ENCODE measurements around the gene AGBL4. TPM values are rescaled to one million over a fixed set of nuclear protein-coding genes. Genes with fewer than 3 reads are reported as not detected.

The AGBL4 gene
- polyA plus RNA-seq, 3 donors: 0.05 TPM; not detected in 2

DNA sequence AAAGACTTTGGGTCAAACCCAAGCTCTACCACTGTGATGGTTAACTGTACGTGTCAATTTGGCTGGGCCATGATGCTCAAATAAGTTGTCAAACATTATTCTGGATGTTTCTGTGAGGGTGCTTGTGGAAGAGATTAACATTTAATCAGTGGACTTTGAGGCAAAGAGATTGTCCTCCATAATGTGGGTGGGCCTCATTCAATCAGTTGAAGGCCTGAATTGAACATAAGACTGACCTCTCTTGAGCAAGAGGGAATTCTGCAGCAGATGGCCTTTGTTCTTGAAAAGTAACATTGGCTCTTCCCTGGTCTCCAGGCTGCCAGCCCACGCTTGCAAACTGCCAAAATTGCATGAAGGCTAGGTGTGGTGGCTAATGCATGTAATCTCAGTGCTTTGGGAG, 1457.3 kb downstream of the AGBL4 start:
- no peaks in the 10 kb centered on the region for H4K20me1 ChIP-seq (ENCODE audit: insufficient read depth, low read length)
- H3K36me3 Mint-ChIP-seq: no peaks in the 10 kb centered on the region
- H3K9ac ChIP-seq (ENCODE audit: insufficient read depth, low read length, poor library complexity, severe bottlenecking): no peak overlapping the region
- no peaks in the 10 kb centered on the region for H3K27me3 Mint-ChIP-seq (ENCODE audit: low read depth in 3 of 3)
- no peaks in the 10 kb centered on the region for H3K36me3 ChIP-seq (replicated peaks in 1 of 2; ENCODE audit: control insufficient read depth in 1 of 2, insufficient read depth in 2 of 2, low read length in 2 of 2)
- H3K9me3 ChIP-seq (replicated peaks in 1 of 2; ENCODE audit: control insufficient read depth in 1 of 2, insufficient read depth in 1 of 2, low read length in 2 of 2): no peaks in the 10 kb centered on the region
- no peak overlapping the region for H3K27ac ChIP-seq (ENCODE audit: low read depth in 1 of 2, low read length in 2 of 2)
- H3K27ac Mint-ChIP-seq: no peak overlapping the region
- no peak overlapping the region for H3K4me3 Mint-ChIP-seq
- WGBS (ENCODE audit: insufficient coverage): no CpG with 5 or more reads among the region's 2 CpGs
- no peaks in the 10 kb centered on the region for H3K4me1 ChIP-seq (ENCODE audit: control insufficient read depth in 1 of 2, insufficient read depth in 2 of 2, low read length in 2 of 2)
- H3K27me3 ChIP-seq (ENCODE audit: control insufficient read depth in 2 of 2, insufficient read depth in 2 of 2, low read length in 2 of 2): no peaks in the 10 kb centered on the region
- TF ChIP-seq, protein P1, sequence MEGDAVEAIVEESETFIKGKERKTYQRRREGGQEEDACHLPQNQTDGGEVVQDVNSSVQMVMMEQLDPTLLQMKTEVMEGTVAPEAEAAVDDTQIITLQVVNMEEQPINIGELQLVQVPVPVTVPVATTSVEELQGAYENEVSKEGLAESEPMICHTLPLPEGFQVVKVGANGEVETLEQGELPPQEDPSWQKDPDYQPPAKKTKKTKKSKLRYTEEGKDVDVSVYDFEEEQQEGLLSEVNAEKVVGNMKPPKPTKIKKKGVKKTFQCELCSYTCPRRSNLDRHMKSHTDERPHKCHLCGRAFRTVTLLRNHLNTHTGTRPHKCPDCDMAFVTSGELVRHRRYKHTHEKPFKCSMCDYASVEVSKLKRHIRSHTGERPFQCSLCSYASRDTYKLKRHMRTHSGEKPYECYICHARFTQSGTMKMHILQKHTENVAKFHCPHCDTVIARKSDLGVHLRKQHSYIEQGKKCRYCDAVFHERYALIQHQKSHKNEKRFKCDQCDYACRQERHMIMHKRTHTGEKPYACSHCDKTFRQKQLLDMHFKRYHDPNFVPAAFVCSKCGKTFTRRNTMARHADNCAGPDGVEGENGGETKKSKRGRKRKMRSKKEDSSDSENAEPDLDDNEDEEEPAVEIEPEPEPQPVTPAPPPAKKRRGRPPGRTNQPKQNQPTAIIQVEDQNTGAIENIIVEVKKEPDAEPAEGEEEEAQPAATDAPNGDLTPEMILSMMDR (IDR thresholded peaks at IDR 0.05): no peak
- H3K4me2 ChIP-seq (replicated peaks; ENCODE audit: extremely low read depth, low read length, poor library complexity, severe bottlenecking): no peak overlapping the region
- no peak overlapping the region for H3K4me3 ChIP-seq (replicated peaks in 1 of 3; ENCODE audit: low read depth in 2 of 3, low read length in 3 of 3)
- intact Hi-C loops (cut with micrococcal nuclease): no loop called here
- no peaks in the 10 kb centered on the region for H3K79me2 ChIP-seq (ENCODE audit: insufficient read depth, low read length)
- peaks cover 13% of the 10 kb centered on the region for H3K4me1 Mint-ChIP-seq
- H3K9me3 Mint-ChIP-seq: peaks cover 0 to 4% (median 0%) of the 10 kb centered on the region in 7 donors
- no peak overlapping the region for H2AFZ ChIP-seq (ENCODE audit: insufficient read depth, low read depth, low read length, poor library complexity, severe bottlenecking)
- no peak for DNase-seq

DNA sequence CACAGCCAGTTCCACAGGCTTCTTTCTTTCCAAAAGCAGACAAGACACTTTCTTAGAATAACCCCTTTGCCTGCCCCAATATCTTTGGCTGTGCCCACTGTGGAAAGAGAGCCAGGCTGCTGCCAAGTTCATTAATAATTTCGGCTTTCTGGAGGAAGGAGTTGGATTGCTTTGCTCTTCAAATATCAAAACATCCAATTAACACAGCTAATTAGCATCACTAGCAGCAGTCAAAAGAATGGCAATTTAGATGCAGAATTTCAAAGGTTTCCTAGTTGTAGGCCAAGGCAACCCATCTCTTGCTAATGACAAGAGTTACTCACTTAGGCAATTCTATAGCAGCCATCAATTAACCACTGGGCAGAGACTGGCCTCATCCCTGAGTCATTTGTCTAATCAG, 1460.7 kb downstream of the AGBL4 start:
- Mint-ChIP-seq H3K4me3 (no peak overlapping the region), H3K9me3 (peaks cover 0 to 4% (median 0%) of the 10 kb centered on the region in 7 donors), H3K27ac (no peak overlapping the region), H3K36me3 (no peaks in the 10 kb centered on the region), H3K4me1 (peaks cover 13% of the 10 kb centered on the region), H3K27me3 (ENCODE audit: low read depth in 3 of 3) (peaks cover 0 to 4% (median 1%) of the 10 kb centered on the region in 3 donors)
- TF ChIP-seq, protein P1 (IDR thresholded peaks at IDR 0.05): no peak
- no peaks in the 10 kb centered on the region for H3K79me2 ChIP-seq (ENCODE audit: insufficient read depth, low read length)
- no peaks in the 10 kb centered on the region for H3K9me3 ChIP-seq (replicated peaks in 1 of 2; ENCODE audit: control insufficient read depth in 1 of 2, insufficient read depth in 1 of 2, low read length in 2 of 2)
- no peak overlapping the region for H3K4me3 ChIP-seq (replicated peaks in 1 of 3; ENCODE audit: low read depth in 2 of 3, low read length in 3 of 3)
- H3K4me1 ChIP-seq (ENCODE audit: control insufficient read depth in 1 of 2, insufficient read depth in 2 of 2, low read length in 2 of 2): no peaks in the 10 kb centered on the region
- no peaks in the 10 kb centered on the region for H4K20me1 ChIP-seq (ENCODE audit: insufficient read depth, low read length)
- intact Hi-C loops (cut with micrococcal nuclease): no loop called here
- WGBS (ENCODE audit: insufficient coverage): no CpG with 5 or more reads among the region's 1 CpG
- no peaks in the 10 kb centered on the region for H3K36me3 ChIP-seq (replicated peaks in 1 of 2; ENCODE audit: control insufficient read depth in 1 of 2, insufficient read depth in 2 of 2, low read length in 2 of 2)
- H2AFZ ChIP-seq (ENCODE audit: insufficient read depth, low read depth, low read length, poor library complexity, severe bottlenecking): no peak overlapping the region
- DNase-seq: no peak
- no peak overlapping the region for H3K9ac ChIP-seq (ENCODE audit: insufficient read depth, low read length, poor library complexity, severe bottlenecking)
- no peaks in the 10 kb centered on the region for H3K27me3 ChIP-seq (ENCODE audit: control insufficient read depth in 2 of 2, insufficient read depth in 2 of 2, low read length in 2 of 2)
- no peak overlapping the region for H3K27ac ChIP-seq (ENCODE audit: low read depth in 1 of 2, low read length in 2 of 2)
- H3K4me2 ChIP-seq (replicated peaks; ENCODE audit: extremely low read depth, low read length, poor library complexity, severe bottlenecking): no peak overlapping the region
